H9 (cell line): ENCODE measurements around the gene B3GNT7. TPM values are rescaled to one million over a fixed set of nuclear protein-coding genes. Genes with fewer than 3 reads are reported as not detected.

Experiments used
- DNase-seq: peaks from one replicate; pipeline ENCODE4 v3.0.0-alpha.2; 2017
- H2AFZ ChIP-seq: one replicate; pipeline ENCODE4 v1.6.1; 2013; ENCODE audit warnings: mild to moderate bottlenecking, low read length, control low read depth, moderate library complexity
- H2AK5ac ChIP-seq: 2 replicates; pipeline ENCODE4 v1.6.1; 2013; ENCODE audit warnings: low read length, control low read depth, mixed read lengths; ENCODE audit not compliant: insufficient read length
- H2BK120ac ChIP-seq: one replicate; pipeline ENCODE4 v1.6.1; 2013; ENCODE audit warnings: low read depth, mild to moderate bottlenecking, low read length, control low read depth, inconsistent platforms; ENCODE audit not compliant: poor library complexity, severe bottlenecking
- H2BK12ac ChIP-seq: 2 replicates; pipeline ENCODE4 v1.6.1; 2013; ENCODE audit warnings: low read length, control low read depth, mixed read lengths, low read depth; ENCODE audit not compliant: insufficient read length
- H2BK15ac ChIP-seq: 2 replicates; pipeline ENCODE4 v1.6.1; 2013; ENCODE audit warnings: low read depth, low read length, control low read depth
- H2BK20ac ChIP-seq: one replicate; pipeline ENCODE4 v1.6.1; 2013; ENCODE audit warnings: low read depth, mild to moderate bottlenecking, low read length, control low read depth, inconsistent platforms; ENCODE audit not compliant: poor library complexity, severe bottlenecking
- H2BK5ac ChIP-seq: 2 replicates; pipeline ENCODE4 v1.6.1; 2013; ENCODE audit warnings: low read length, control low read depth, mixed read lengths; ENCODE audit not compliant: insufficient read length
- H3K14ac ChIP-seq: 2 replicates; pipeline ENCODE4 v1.6.1; 2013; ENCODE audit warnings: low read length, control low read depth; ENCODE audit not compliant: insufficient read depth
- H3K18ac ChIP-seq: 2 replicates; pipeline ENCODE4 v1.6.1; 2013; ENCODE audit warnings: low read depth, mild to moderate bottlenecking, mixed read lengths, low read length, control low read depth; ENCODE audit not compliant: insufficient read length
- H3K23ac ChIP-seq: 2 replicates; pipeline ENCODE4 v1.6.1; 2013; ENCODE audit warnings: low read length, control low read depth, mixed read lengths, low read depth; ENCODE audit not compliant: insufficient read length
- H3K23me2 ChIP-seq: 2 replicates; pipeline ENCODE4 v1.6.1; 2013; ENCODE audit warnings: low read depth, mild to moderate bottlenecking, mixed read lengths, low read length, control low read depth; ENCODE audit not compliant: insufficient read length, poor library complexity, severe bottlenecking
- H3K27ac ChIP-seq: 2 replicates; pipeline ENCODE4 v1.5.1; 2013; ENCODE audit warnings: low read length, control low read depth, mixed read lengths, low read depth; ENCODE audit not compliant: insufficient read length
- H3K27me3 ChIP-seq: 2 replicates; pipeline ENCODE4 v1.6.1; 2013; ENCODE audit warnings: low read length, control low read depth, inconsistent platforms; ENCODE audit not compliant: insufficient read depth
- H3K4ac ChIP-seq: 2 replicates; pipeline ENCODE4 v1.6.1; 2013; ENCODE audit warnings: low read depth, mild to moderate bottlenecking, control low read depth, inconsistent platforms, low read length, moderate library complexity
- H3K4me1 ChIP-seq: 2 replicates; pipeline ENCODE4 v1.6.1; 2013; ENCODE audit warnings: low read length, control low read depth, inconsistent platforms; ENCODE audit not compliant: insufficient read depth
- H3K4me2 ChIP-seq: 2 replicates; pipeline ENCODE4 v1.6.1; 2013; ENCODE audit warnings: low read length, control low read depth, mixed read lengths; ENCODE audit not compliant: insufficient read length, insufficient read depth
- H3K56ac ChIP-seq: 2 replicates; pipeline ENCODE4 v1.6.1; 2013; ENCODE audit warnings: low read depth, mild to moderate bottlenecking, mixed read lengths, low read length, control low read depth; ENCODE audit not compliant: insufficient read length
- H3K79me1 ChIP-seq: 2 replicates; pipeline ENCODE4 v1.6.1; 2013; ENCODE audit warnings: low read depth, mild to moderate bottlenecking, moderate library complexity, low read length, control low read depth, inconsistent platforms; ENCODE audit not compliant: insufficient read depth, poor library complexity, severe bottlenecking
- H3K79me2 ChIP-seq: 2 replicates; pipeline ENCODE4 v1.6.1; 2013; ENCODE audit warnings: low read length, control low read depth, inconsistent platforms; ENCODE audit not compliant: insufficient read depth
- H3K9ac ChIP-seq: 2 replicates; pipeline ENCODE4 v1.6.1; 2013; ENCODE audit warnings: low read length, control low read depth, mixed read lengths; ENCODE audit not compliant: insufficient read length; ENCODE audit errors: extremely low read depth
- H3K9me3 ChIP-seq: one replicate; pipeline ENCODE4 v1.6.1; 2013; ENCODE audit warnings: low read depth, low read length, inconsistent platforms; ENCODE audit not compliant: control insufficient read depth
- H3T11ph ChIP-seq: one replicate; pipeline ENCODE4 v1.6.1; 2013; ENCODE audit warnings: mild to moderate bottlenecking, low read length, control low read depth, inconsistent platforms
- H4K20me1 ChIP-seq: one replicate; pipeline ENCODE4 v1.6.1; 2013; ENCODE audit not compliant: control insufficient read depth, insufficient read length, insufficient read depth
- H4K5ac ChIP-seq: 2 replicates; pipeline ENCODE4 v1.6.1; 2013; ENCODE audit warnings: low read depth, mild to moderate bottlenecking, mixed read lengths, low read length, control low read depth; ENCODE audit not compliant: insufficient read length
- H4K8ac ChIP-seq: replicated peaks from 2 replicates; pipeline ENCODE4 v1.6.1; 2013; ENCODE audit warnings: low read length, control low read depth, mixed read lengths, low read depth; ENCODE audit not compliant: insufficient read length
- H4K91ac ChIP-seq: 2 replicates; pipeline ENCODE4 v1.6.1; 2013; ENCODE audit warnings: low read depth, mild to moderate bottlenecking, moderate library complexity, mixed read lengths, low read length, control low read depth; ENCODE audit not compliant: insufficient read length
- H3K27ac Mint-ChIP-seq, 3 experiments: 2 replicates in 2 of 3; 3 replicates in 1 of 3; pipeline ENCODE4 v1.8.0; 2020 to 2021; ENCODE audit warnings: mixed read lengths in 3 of 3, mild to moderate bottlenecking in 1 of 3, moderate library complexity in 1 of 3
- H3K27me3 Mint-ChIP-seq: 2 replicates; pipeline ENCODE4 v1.8.0; 2021; ENCODE audit warnings: low read depth, mild to moderate bottlenecking, moderate library complexity, mixed read lengths
- H3K36me3 Mint-ChIP-seq, 3 experiments: 2 replicates in 2 of 3; 3 replicates in 1 of 3; pipeline ENCODE4 v1.8.0; 2020 to 2021; ENCODE audit warnings: low read depth in 3 of 3, mixed read lengths in 3 of 3; ENCODE audit not compliant: insufficient read depth in 1 of 3
- H3K4me1 Mint-ChIP-seq, 2 experiments: 2 replicates each; pipeline ENCODE4 v1.8.0; 2020; ENCODE audit warnings: mixed read lengths in 2 of 2
- H3K4me3 Mint-ChIP-seq, 2 experiments: 2 replicates in 1 of 2; 3 replicates in 1 of 2; pipeline ENCODE4 v1.8.0; 2020 to 2021; ENCODE audit warnings: mild to moderate bottlenecking in 2 of 2, mixed read lengths in 2 of 2, moderate library complexity in 1 of 2
- H3K9me3 Mint-ChIP-seq, 2 experiments: 2 replicates in 1 of 2; 3 replicates in 1 of 2; pipeline ENCODE4 v1.8.0; 2020; ENCODE audit warnings: mild to moderate bottlenecking in 2 of 2, mixed read lengths in 2 of 2, moderate library complexity in 1 of 2
- CTCF ChIP-seq: fragments of 200-600 bp; sonication (generic); conservative IDR thresholded peaks from 3 replicates; pipeline ENCODE4 v1.8.0; 2021; ENCODE audit warnings: antibody characterized with exemption, mild to moderate bottlenecking
- WGBS: extraction: QIAGEN DNeasy Blood & Tissue Kit; methylation state at CpG from one replicate; pipeline ENCODE4 v1.1.7; 2013; ENCODE audit warnings: missing lambda C conversion rate, low lambda C conversion rate, mixed read lengths; ENCODE audit not compliant: insufficient read length; ENCODE audit errors: extremely low coverage; 5-methylcytosine and 5-hydroxymethylcytosine counted together
- total RNA-seq: library from RNA; stranded (reverse); gene quantifications from 2 replicates; pipeline ENCODE4 v1.2.1, GENCODE V29; 2021

B3GNT7 gene
- total RNA-seq, 1 experiment from 2014 or later, result 42.2 TPM

GRCh38 chr2:231367178-231367577 is 28.3 kb upstream of the B3GNT7 start:
- Histone ChIP-seq H4K20me1 (no peaks in the 10 kb centered on the region), H2AK5ac (no peak overlapping the region), H3K27me3 (no peaks in the 10 kb centered on the region), H2BK5ac (no peak overlapping the region), H2BK12ac (no peak overlapping the region), H3K4ac (no peak overlapping the region), H3K27ac (no peak overlapping the region), H2AFZ (no peak overlapping the region), H3K4me1 (peaks cover 3% of the 10 kb centered on the region; the same call in 1 of the 2 replicates), H3K56ac (no peak overlapping the region), H2BK120ac (no peak overlapping the region), H3K4me2 (no peak overlapping the region), H3K23ac (no peak overlapping the region), H4K5ac (no peak overlapping the region), H4K8ac (no peak overlapping the region), H3K14ac (no peak overlapping the region), H3K9me3 (no peaks in the 10 kb centered on the region), H4K91ac (no peak overlapping the region), H3K9ac (no peak overlapping the region), H2BK15ac (0 out of 2 replicates have a peak overlapping the region, but pooled peaks have one; percentile 4), H2BK20ac (no peak overlapping the region), H3K79me2 (no peaks in the 10 kb centered on the region), H3K79me1 (no peaks in the 10 kb centered on the region), H3T11ph (no peak overlapping the region), H3K23me2 (no peaks in the 10 kb centered on the region), H3K18ac (no peak overlapping the region)
- TF ChIP-seq CTCF, result no peak
- Mint-ChIP-seq H3K27ac (peak overlapping the region in 1 of 3 experiments; percentile 91; a peak in 2 of 7 replicates), H3K4me3 (no peak overlapping the region), H3K27me3 (no peaks in the 10 kb centered on the region), H3K9me3 (no peaks in the 10 kb centered on the region), H3K4me1 (peaks cover 39 to 48% of the 10 kb centered on the region in 2 experiments), H3K36me3 (peaks cover 0 to 5% (median 2%) of the 10 kb centered on the region in 3 experiments; a peak in 2 of 7 replicates)
- WGBS, result no CpG with 5 or more reads among the region's 8 CpGs
- DNase-seq, result no peak
